IMR-90 (cell line): ENCODE data around the gene PTGDR. TPM values are rescaled to one million over a fixed set of nuclear protein-coding genes. Genes with fewer than 3 reads are reported as not detected.

Source experiments
- ATAC-seq: fragments of 200-7000 bp; cut with Tn5 transposase; 2 replicates; pipeline ENCODE4 v1.9.1; 2020; ENCODE audit warnings: low read depth, mild to moderate bottlenecking, moderate library complexity
- BruUV-seq: library from RNA; stranded (reverse); fragments of 400-500 nt; replicated peaks from 2 replicates; lab custom pipeline; 2021; lab: Mats Ljungman, UMichigan
- CTCF ChIA-PET: fragments of 300-600 bp; formaldehyde crosslinking; extraction: SDS; loops from one replicate; lab custom pipeline; 2021; ENCODE audit warnings: antibody characterized with exemption; lab: Yijun Ruan, JAX
- POLR2A ChIA-PET: fragments of 300-600 bp; sonication (Branson Sonifier 250); formaldehyde crosslinking; loops from one replicate; lab custom pipeline; 2022; ENCODE audit warnings: antibody characterized with exemption; ENCODE audit not compliant: unreplicated experiment; lab: Charles Lee
- DNase-seq: peaks from one replicate; pipeline ENCODE4 v3.0.0; 2013
- H2AFZ ChIP-seq: replicated peaks from 2 replicates; pipeline ENCODE3; 2013; ENCODE audit warnings: low read length, mild to moderate bottlenecking; ENCODE audit not compliant: poor library complexity
- H2AK5ac ChIP-seq: 2 replicates; pipeline ENCODE4 v1.6.1; 2013; ENCODE audit warnings: low read depth, low read length, inconsistent platforms
- H2AK9ac ChIP-seq: replicated peaks from 2 replicates; pipeline ENCODE3; 2013; ENCODE audit warnings: mild to moderate bottlenecking, low read depth, low read length, moderate library complexity; ENCODE audit not compliant: poor library complexity
- H2BK120ac ChIP-seq: 2 replicates; pipeline ENCODE4 v1.6.1; 2013; ENCODE audit warnings: low read depth, low read length, inconsistent platforms
- H2BK15ac ChIP-seq: 3 replicates; pipeline ENCODE4 v1.6.1; 2013; ENCODE audit warnings: low read depth, low read length, inconsistent platforms
- H2BK20ac ChIP-seq: 2 replicates; pipeline ENCODE4 v1.6.1; 2013; ENCODE audit warnings: low read depth, mild to moderate bottlenecking, inconsistent platforms, low read length, moderate library complexity
- H2BK5ac ChIP-seq: 2 replicates; pipeline ENCODE4 v1.6.1; 2013; ENCODE audit warnings: mild to moderate bottlenecking, low read depth, low read length, inconsistent platforms; ENCODE audit not compliant: poor library complexity, severe bottlenecking
- H3K14ac ChIP-seq: replicated peaks from 2 replicates; pipeline ENCODE4 v1.6.1; 2013; ENCODE audit warnings: low read depth, low read length, inconsistent platforms
- H3K18ac ChIP-seq: 2 replicates; pipeline ENCODE4 v1.6.1; 2013; ENCODE audit warnings: low read depth, low read length, control low read depth
- H3K23ac ChIP-seq: 2 replicates; pipeline ENCODE4 v1.6.1; 2013; ENCODE audit warnings: low read depth, low read length, inconsistent platforms
- H3K27ac ChIP-seq: 2 replicates; pipeline ENCODE4 v1.5.1; 2013; ENCODE audit warnings: mild to moderate bottlenecking, control low read depth, low read length; ENCODE audit not compliant: insufficient read depth
- H3K27me3 ChIP-seq: 2 replicates; pipeline ENCODE4 v1.6.1; 2013; ENCODE audit warnings: low read length; ENCODE audit not compliant: control insufficient read depth, insufficient read depth
- H3K36me3 ChIP-seq: 2 replicates; pipeline ENCODE4 v1.6.1; 2013; ENCODE audit warnings: low read length, mixed read lengths; ENCODE audit not compliant: control insufficient read depth, insufficient read depth
- H3K4ac ChIP-seq: 2 replicates; pipeline ENCODE4 v1.6.1; 2013; ENCODE audit warnings: low read depth, low read length, inconsistent platforms
- H3K4me1 ChIP-seq: 2 replicates; pipeline ENCODE4 v1.6.1; 2013; ENCODE audit warnings: low read length, mixed read lengths; ENCODE audit not compliant: control insufficient read depth, insufficient read depth
- H3K4me2 ChIP-seq: 2 replicates; pipeline ENCODE4 v1.6.1; 2013; ENCODE audit warnings: low read depth, mild to moderate bottlenecking, control low read depth, low read length, moderate library complexity
- H3K4me3 ChIP-seq: 2 replicates; pipeline ENCODE4 v1.5.1; 2013; ENCODE audit warnings: low read depth, mild to moderate bottlenecking, control low read depth, low read length, moderate library complexity; ENCODE audit not compliant: insufficient read depth
- H3K56ac ChIP-seq: 2 replicates; pipeline ENCODE4 v1.6.1; 2013; ENCODE audit warnings: low read length, inconsistent platforms; ENCODE audit not compliant: insufficient read depth; ENCODE audit errors: extremely low read depth
- H3K79me1 ChIP-seq, 2 experiments: 2 replicates each; pipeline ENCODE4 v1.6.1; 2013; ENCODE audit warnings: low read length in 2 of 2, inconsistent platforms in 1 of 2, low read depth in 1 of 2
- H3K9ac ChIP-seq: 2 replicates; pipeline ENCODE4 v1.6.1; 2013; ENCODE audit warnings: low read depth, low read length, control low read depth
- H3K9me1 ChIP-seq: 2 replicates; pipeline ENCODE4 v1.6.1; 2013; ENCODE audit warnings: low read length, inconsistent platforms; ENCODE audit not compliant: insufficient read depth
- H3K9me3 ChIP-seq: 2 replicates; pipeline ENCODE4 v1.6.1; 2013; ENCODE audit warnings: low read length; ENCODE audit not compliant: control insufficient read depth, insufficient read depth
- H4K20me1 ChIP-seq: 2 replicates; pipeline ENCODE4 v1.6.1; 2013; ENCODE audit warnings: low read length, inconsistent platforms; ENCODE audit not compliant: insufficient read depth
- H4K5ac ChIP-seq: 2 replicates; pipeline ENCODE4 v1.6.1; 2013; ENCODE audit warnings: mild to moderate bottlenecking, low read depth, low read length, control low read depth
- H4K8ac ChIP-seq, 2 experiments: 2 replicates each; pipeline ENCODE4 v1.6.1; 2013; ENCODE audit warnings: low read depth in 2 of 2, low read length in 2 of 2, control low read depth in 1 of 2, inconsistent platforms in 1 of 2
- H4K91ac ChIP-seq: 2 replicates; pipeline ENCODE4 v1.6.1; 2013; ENCODE audit warnings: low read depth, low read length, inconsistent platforms; ENCODE audit not compliant: insufficient read depth
- BHLHE40 ChIP-seq: fragments of 150-350 bp; IDR thresholded peaks from 2 replicates; pipeline ENCODE4 v1.6.1; 2016; ENCODE audit warnings: mild to moderate bottlenecking, low read depth, low read length
- CHD1 ChIP-seq: IDR thresholded peaks from 2 replicates; pipeline ENCODE4 v1.6.1; 2012; ENCODE audit warnings: low read depth, low read length, improper control_type of control experiment
- FOS ChIP-seq: fragments of 150-350 bp; IDR thresholded peaks from 2 replicates; pipeline ENCODE4 v1.6.1; 2016; ENCODE audit warnings: low read depth, low read length
- MAFK ChIP-seq: IDR thresholded peaks from 2 replicates; pipeline ENCODE4 v1.6.1; 2012; ENCODE audit warnings: low read depth, low read length, improper control_type of control experiment
- POLR2A ChIP-seq: IDR thresholded peaks from 2 replicates; pipeline ENCODE4 v1.6.1; 2012; ENCODE audit warnings: mild to moderate bottlenecking, low read depth, low read length
- RAD21 ChIP-seq: IDR thresholded peaks from 2 replicates; pipeline ENCODE4 v1.6.1; 2012; ENCODE audit warnings: low read length, improper control_type of control experiment
- RCOR1 ChIP-seq: IDR thresholded peaks from 2 replicates; pipeline ENCODE4 v1.6.1; 2012; ENCODE audit warnings: mild to moderate bottlenecking, low read length, improper control_type of control experiment; ENCODE audit not compliant: insufficient replicate concordance
- SMC3 ChIP-seq: fragments of 150-350 bp; IDR thresholded peaks from 2 replicates; pipeline ENCODE4 v1.6.1; 2016; ENCODE audit warnings: low read depth, mild to moderate bottlenecking, antibody characterized with exemption, low read length, moderate library complexity
- WGBS, 2 experiments: methylation state at CpG; one replicate each; pipeline versions ENCODE4 v1.1.5 to v1.1.7; 2013; ENCODE audit warnings: missing lambda C conversion rate in 2 of 2; ENCODE audit not compliant: insufficient read length in 1 of 2; ENCODE audit errors: extremely low coverage in 2 of 2; 5-methylcytosine and 5-hydroxymethylcytosine counted together
- dilution Hi-C: fragments of 300-500 bp; cut with HindIII; formaldehyde crosslinking; loops from one replicate; pipeline ENCODE4 v1.14.3; 2018; ENCODE audit warnings: low sequenced_read_pairs; ENCODE audit not compliant: unreplicated experiment
- in situ Hi-C: fragments of 300-500 bp; cut with MboI; formaldehyde crosslinking; loops from 3 replicates; pipeline ENCODE4 v1.14.3; 2019; ENCODE audit warnings: low sequenced_read_pairs, inconsistent platforms, mixed read lengths
- intact Hi-C: fragments of 100-400 bp; cut with micrococcal nuclease; formaldehyde crosslinking; loops from 2 replicates; pipeline ENCODE4 v1.10.0; 2022
- polyA plus RNA-seq, 3 experiments: library from polyadenylated mRNA; depleted of rRNA; stranded (reverse); fragments of >200 nt; gene quantifications; 2 replicates each; pipeline ENCODE4 v1.2.3, GENCODE V29; 2012; ENCODE audit warnings: low replicate concordance in 1 of 3
- total RNA-seq: library from RNA; depleted of rRNA; stranded (reverse); fragments of >200 nt; gene quantifications from 2 replicates; pipeline ENCODE4 v1.2.3, GENCODE V29; 2012
- TF ChIP-seq, protein P1 (sequence below): fragments of 150-350 bp; IDR thresholded peaks from 2 replicates; pipeline ENCODE4 v1.6.1; 2017; ENCODE audit warnings: mild to moderate bottlenecking, antibody characterized with exemption, low read length, low read depth
- TF ChIP-seq, protein P2 (sequence below): conservative IDR thresholded peaks from 2 replicates; pipeline ENCODE4 v1.5.1; 2012; ENCODE audit warnings: mild to moderate bottlenecking, low read depth, low read length, improper control_type of control experiment
- TF ChIP-seq, protein P3 (sequence below): fragments of 150-350 bp; IDR thresholded peaks from 2 replicates; pipeline ENCODE4 v1.6.1; 2016; ENCODE audit warnings: low read depth, mild to moderate bottlenecking, low read length, moderate library complexity, borderline replicate concordance

Gene PTGDR
- total and polyA plus RNA-seq, 2 of the 4 experiments (the other 2 are of a cell fraction) = not detected

DNA sequence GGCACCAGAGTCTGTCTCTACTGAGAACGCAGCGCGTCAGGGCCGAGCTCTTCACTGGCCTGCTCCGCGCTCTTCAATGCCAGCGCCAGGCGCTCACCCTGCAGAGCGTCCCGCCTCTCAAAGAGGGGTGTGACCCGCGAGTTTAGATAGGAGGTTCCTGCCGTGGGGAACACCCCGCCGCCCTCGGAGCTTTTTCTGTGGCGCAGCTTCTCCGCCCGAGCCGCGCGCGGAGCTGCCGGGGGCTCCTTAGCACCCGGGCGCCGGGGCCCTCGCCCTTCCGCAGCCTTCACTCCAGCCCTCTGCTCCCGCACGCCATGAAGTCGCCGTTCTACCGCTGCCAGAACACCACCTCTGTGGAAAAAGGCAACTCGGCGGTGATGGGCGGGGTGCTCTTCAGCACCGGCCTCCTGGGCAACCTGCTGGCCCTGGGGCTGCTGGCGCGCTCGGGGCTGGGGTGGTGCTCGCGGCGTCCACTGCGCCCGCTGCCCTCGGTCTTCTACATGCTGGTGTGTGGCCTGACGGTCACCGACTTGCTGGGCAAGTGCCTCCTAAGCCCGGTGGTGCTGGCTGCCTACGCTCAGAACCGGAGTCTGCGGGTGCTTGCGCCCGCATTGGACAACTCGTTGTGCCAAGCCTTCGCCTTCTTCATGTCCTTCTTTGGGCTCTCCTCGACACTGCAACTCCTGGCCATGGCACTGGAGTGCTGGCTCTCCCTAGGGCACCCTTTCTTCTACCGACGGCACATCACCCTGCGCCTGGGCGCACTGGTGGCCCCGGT is at the start of gene PTGDR (continued):
- no peak for TF ChIP-seq SMC3
- TF ChIP-seq FOS = no peak
- no peak for TF ChIP-seq RCOR1
- no peak for TF ChIP-seq MAFK
- no peak for TF ChIP-seq RAD21

DNA sequence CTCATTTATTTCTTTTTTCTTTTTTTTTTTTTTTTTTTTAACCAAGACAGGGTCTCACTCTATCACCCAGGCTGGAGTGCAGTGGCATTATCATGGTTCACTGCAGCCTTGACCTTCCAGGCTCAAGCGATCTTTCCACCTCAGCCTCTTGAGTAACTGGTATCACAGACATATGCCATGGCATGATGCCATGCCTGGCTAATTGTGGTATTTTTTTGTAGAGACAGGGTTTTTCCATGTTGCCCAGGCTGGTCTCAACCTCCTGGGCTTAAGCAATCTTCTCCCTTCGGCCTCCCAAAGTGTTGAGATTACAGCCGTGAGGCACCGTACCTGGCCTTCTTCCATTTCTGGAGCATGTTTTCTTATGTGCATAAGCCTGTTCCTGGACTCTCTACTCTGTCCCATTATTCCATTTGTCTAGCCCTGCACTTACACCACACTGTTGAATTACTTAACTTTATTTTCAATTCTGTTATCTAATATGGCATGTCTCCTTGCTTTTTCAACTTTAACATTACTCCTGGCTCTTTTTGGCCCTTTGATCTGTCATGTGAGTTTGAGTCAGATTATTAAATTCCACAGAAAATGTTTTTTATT is 47.9 kb upstream of the PTGDR start:
- no peak for DNase-seq
- no peak for ATAC-seq
- Histone ChIP-seq H3K9me3 (no peaks in the 10 kb centered on the region), H2BK20ac (no peak overlapping the region), H2BK120ac (no peak overlapping the region), H3K4me2 (no peak overlapping the region), H3K9me1 (no peaks in the 10 kb centered on the region), H3K18ac (no peak overlapping the region), H2AK5ac (no peak overlapping the region), H2AFZ (no peak overlapping the region), H4K91ac (no peak overlapping the region), H3K4me3 (no peak overlapping the region), H3K9ac (no peak overlapping the region), H3K4me1 (peaks cover 3% of the 10 kb centered on the region; the same call in 1 of the 2 replicates), H3K36me3 (no peaks in the 10 kb centered on the region), H2AK9ac (no peak overlapping the region), H3K23ac (no peak overlapping the region), H3K27ac (no peak overlapping the region), H3K56ac (no peak overlapping the region), H2BK15ac (no peak overlapping the region), H3K79me1 (no peaks in the 10 kb centered on the region), H4K5ac (no peak overlapping the region), H2BK5ac (no peak overlapping the region), H4K20me1 (no peaks in the 10 kb centered on the region), H3K27me3 (peaks cover 15% of the 10 kb centered on the region), H3K4ac (no peak overlapping the region), H3K14ac (no peak overlapping the region), H4K8ac (no peak overlapping the region)
- dilution Hi-C loops (no loop called here), in situ Hi-C loops (no loop called here), intact Hi-C loops (no loop called here)
- BruUV-seq = no TSS peak
- POLR2A ChIA-PET = no interaction called here
- WGBS, 2 experiments = 71% methylated on average over 3 of the region's 4 CpGs; no CpG with 5 or more reads in 1 of the 2 experiments
- CTCF ChIA-PET = no interaction called here
- TF ChIP-seq, protein P1, sequence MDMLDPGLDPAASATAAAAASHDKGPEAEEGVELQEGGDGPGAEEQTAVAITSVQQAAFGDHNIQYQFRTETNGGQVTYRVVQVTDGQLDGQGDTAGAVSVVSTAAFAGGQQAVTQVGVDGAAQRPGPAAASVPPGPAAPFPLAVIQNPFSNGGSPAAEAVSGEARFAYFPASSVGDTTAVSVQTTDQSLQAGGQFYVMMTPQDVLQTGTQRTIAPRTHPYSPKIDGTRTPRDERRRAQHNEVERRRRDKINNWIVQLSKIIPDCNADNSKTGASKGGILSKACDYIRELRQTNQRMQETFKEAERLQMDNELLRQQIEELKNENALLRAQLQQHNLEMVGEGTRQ = no peak
- TF ChIP-seq CHD1 = no peak
- no peak for TF ChIP-seq RCOR1
- TF ChIP-seq, protein P2, sequence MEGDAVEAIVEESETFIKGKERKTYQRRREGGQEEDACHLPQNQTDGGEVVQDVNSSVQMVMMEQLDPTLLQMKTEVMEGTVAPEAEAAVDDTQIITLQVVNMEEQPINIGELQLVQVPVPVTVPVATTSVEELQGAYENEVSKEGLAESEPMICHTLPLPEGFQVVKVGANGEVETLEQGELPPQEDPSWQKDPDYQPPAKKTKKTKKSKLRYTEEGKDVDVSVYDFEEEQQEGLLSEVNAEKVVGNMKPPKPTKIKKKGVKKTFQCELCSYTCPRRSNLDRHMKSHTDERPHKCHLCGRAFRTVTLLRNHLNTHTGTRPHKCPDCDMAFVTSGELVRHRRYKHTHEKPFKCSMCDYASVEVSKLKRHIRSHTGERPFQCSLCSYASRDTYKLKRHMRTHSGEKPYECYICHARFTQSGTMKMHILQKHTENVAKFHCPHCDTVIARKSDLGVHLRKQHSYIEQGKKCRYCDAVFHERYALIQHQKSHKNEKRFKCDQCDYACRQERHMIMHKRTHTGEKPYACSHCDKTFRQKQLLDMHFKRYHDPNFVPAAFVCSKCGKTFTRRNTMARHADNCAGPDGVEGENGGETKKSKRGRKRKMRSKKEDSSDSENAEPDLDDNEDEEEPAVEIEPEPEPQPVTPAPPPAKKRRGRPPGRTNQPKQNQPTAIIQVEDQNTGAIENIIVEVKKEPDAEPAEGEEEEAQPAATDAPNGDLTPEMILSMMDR = no peak
- no peak for TF ChIP-seq BHLHE40
- TF ChIP-seq, protein P3, sequence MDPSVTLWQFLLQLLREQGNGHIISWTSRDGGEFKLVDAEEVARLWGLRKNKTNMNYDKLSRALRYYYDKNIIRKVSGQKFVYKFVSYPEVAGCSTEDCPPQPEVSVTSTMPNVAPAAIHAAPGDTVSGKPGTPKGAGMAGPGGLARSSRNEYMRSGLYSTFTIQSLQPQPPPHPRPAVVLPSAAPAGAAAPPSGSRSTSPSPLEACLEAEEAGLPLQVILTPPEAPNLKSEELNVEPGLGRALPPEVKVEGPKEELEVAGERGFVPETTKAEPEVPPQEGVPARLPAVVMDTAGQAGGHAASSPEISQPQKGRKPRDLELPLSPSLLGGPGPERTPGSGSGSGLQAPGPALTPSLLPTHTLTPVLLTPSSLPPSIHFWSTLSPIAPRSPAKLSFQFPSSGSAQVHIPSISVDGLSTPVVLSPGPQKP = no peak
- TF ChIP-seq MAFK = no peak
- TF ChIP-seq POLR2A = no peak
- no peak for TF ChIP-seq RAD21
- TF ChIP-seq SMC3 = no peak
- TF ChIP-seq FOS = no peak
